Fibroblast of lung (primary cell): ENCODE data around the gene CCDC78.

Source experiments
- CTCF ChIP-seq, 2 donors: IDR thresholded peaks in 1 of 2; conservative IDR thresholded peaks in 1 of 2; 1 replicate in 1 of 2; 2 replicates in 1 of 2; pipeline ENCODE4 v1.5.1; 2011 to 2012; ENCODE audit warnings: low read length in 2 of 2, control low read depth in 1 of 2, inconsistent platforms in 1 of 2, low read depth in 1 of 2, mild to moderate bottlenecking in 1 of 2
- EZH2 ChIP-seq: IDR thresholded peaks from 2 replicates; pipeline ENCODE4 v1.5.1; 2012; ENCODE audit warnings: low read length, control low read depth, mild to moderate bottlenecking; ENCODE audit errors: missing control alignments

GRCh38 chr16:767743-768235 lies 41.5 kb upstream of the CCDC78 start:
- TF ChIP-seq CTCF (conservative IDR thresholded peaks at IDR 0.05 in 1 of 2, IDR thresholded peaks at IDR 0.05 in 1 of 2; ENCODE audit: low read depth in 1 of 2, low read length in 2 of 2) (no peak), EZH2 (no peak)
